Measurements from ENCODE around the gene GALNT9. TPM values are rescaled to one million over a fixed set of nuclear protein-coding genes. Genes with fewer than 3 reads are reported as not detected.

GALNT9 gene
- total RNA-seq, 1 experiment from 2014 or later, result 2.6 TPM

GRCh38 chr12:132354211-132354981, 25.0 kb upstream of the GALNT9 start:
- intact Hi-C loops (cut with micrococcal nuclease), result no loop called here
- BruUV-seq (replicated peaks), result no TSS peak

More at GRCh38 chr12:132354211-132354981, 25.0 kb upstream of the GALNT9 start:
- Histone ChIP-seq H4K20me1 (ENCODE audit: insufficient read depth) (no peaks in the 10 kb centered on the region; the same call in 1 of the 2 replicates), H3K9me2 (ENCODE audit: insufficient read depth) (no peaks in the 10 kb centered on the region), H3K9ac (ENCODE audit: low read length) (no peak overlapping the region), H3K27me3 (ENCODE audit: insufficient read depth, low read length) (no peaks in the 10 kb centered on the region), H3K4me1 (ENCODE audit: control insufficient read depth in 1 of 2, insufficient read depth in 2 of 2, low read length in 2 of 2) (peaks cover 7 to 14% of the 10 kb centered on the region in 2 experiments; a peak in 3 of 4 replicates), H3K4me3 (replicated peaks in 1 of 2; ENCODE audit: low read depth in 1 of 2, low read length in 2 of 2) (no peak overlapping the region), H3K36me3 (ENCODE audit: control insufficient read depth in 1 of 2, insufficient read depth in 2 of 2, low read length in 2 of 2) (no peaks in the 10 kb centered on the region), H3K79me2 (ENCODE audit: insufficient read depth, low read length) (no peaks in the 10 kb centered on the region), H3K4me2 (ENCODE audit: low read length) (no peak overlapping the region), H2AFZ (ENCODE audit: low read depth, low read length, poor library complexity, severe bottlenecking) (no peak overlapping the region), H3K9me3 (ENCODE audit: control insufficient read depth in 1 of 2, insufficient read depth in 1 of 2, low read depth in 1 of 2, low read length in 2 of 2) (no peaks in the 10 kb centered on the region; a peak in 1 of 4 replicates), H3K27ac (ENCODE audit: low read depth, low read length) (no peak overlapping the region)
- POLR2A ChIA-PET, result no interaction called here
- no peak for TF ChIP-seq CTCF (IDR thresholded peaks at IDR 0.05 in 2 of 3, conservative IDR thresholded peaks at IDR 0.05 in 1 of 3; ENCODE audit: borderline replicate concordance in 1 of 3, insufficient read depth in 1 of 3, low read depth in 2 of 3, low read length in 2 of 3)
- no peak for TF ChIP-seq ZNF274 (IDR thresholded peaks at IDR 0.05; ENCODE audit: low read depth, low read length)
- no peak for TF ChIP-seq YY1 (IDR thresholded peaks at IDR 0.05; ENCODE audit: extremely low read depth, insufficient replicate concordance, low read depth, low read length)
- TF ChIP-seq MAX (IDR thresholded peaks at IDR 0.05), result no peak
- no peak for TF ChIP-seq EZH2 (IDR thresholded peaks at IDR 0.05)
- TF ChIP-seq POLR2A (IDR thresholded peaks at IDR 0.05; ENCODE audit: borderline replicate concordance, extremely low read depth, insufficient read depth, insufficient read length), result no peak
- no peak for TF ChIP-seq TCF7L2 (IDR thresholded peaks at IDR 0.05; ENCODE audit: borderline replicate concordance, extremely low read depth, insufficient read depth, insufficient read length)
- no peak for TF ChIP-seq CBX3 (IDR thresholded peaks at IDR 0.05; ENCODE audit: low read depth)
- TF ChIP-seq FOSL1 (IDR thresholded peaks at IDR 0.05; ENCODE audit: low read depth), result no peak
- no peak for TF ChIP-seq SP1 (IDR thresholded peaks at IDR 0.05; ENCODE audit: low read depth)
- no peak for TF ChIP-seq ZBTB33 (IDR thresholded peaks at IDR 0.05; ENCODE audit: extremely low read depth, insufficient replicate concordance, low read length)
- no peak for TF ChIP-seq CEBPB (IDR thresholded peaks at IDR 0.05; ENCODE audit: low read depth)
- TF ChIP-seq EGR1 (IDR thresholded peaks at IDR 0.05; ENCODE audit: low read depth), result no peak
- no peak for TF ChIP-seq JUND (IDR thresholded peaks at IDR 0.05)
- TF ChIP-seq POLR2AphosphoS5 (IDR thresholded peaks at IDR 0.05; ENCODE audit: low read depth, low read length), result no peak
- TF ChIP-seq SIN3A (IDR thresholded peaks at IDR 0.05; ENCODE audit: low read depth), result no peak
- CTCF ChIA-PET, result no interaction called here
- DNase-seq (ENCODE audit: low read depth, low spot score), result no peak
- no peak for ATAC-seq
- RAD21 ChIA-PET (ENCODE audit: low non-redundant PET in 1 of 2, low total read pairs in 2 of 2, uncharacterized antibody in 2 of 2, unreplicated experiment in 2 of 2), result no interaction called here

Measured in HCT116 (cell line).